Measurements from ENCODE around the gene FKBP15.
"Not testable (repeated sequence)": the region's sequence is repeated elsewhere in the genome, so short reads cannot be mapped to it uniquely, and the experiment has no call there.

Gene FKBP15

GRCh38 chr9:113148372-113148705 lies 72.7 kb downstream of the FKBP15 start:
- no peak for DNase-seq

- no peak for DNase-seq
Measured at GRCh38 chr9:113143432-113144227, 77.4 kb downstream of the FKBP15 start.

GRCh38 chr9:113140896-113141295 lies 80.2 kb downstream of the FKBP15 start:
- DNase-seq = not testable (repeated sequence)

GRCh38 chr9:113139953-113140352 lies 81.1 kb downstream of the FKBP15 start:
- no peak for DNase-seq

DNA sequence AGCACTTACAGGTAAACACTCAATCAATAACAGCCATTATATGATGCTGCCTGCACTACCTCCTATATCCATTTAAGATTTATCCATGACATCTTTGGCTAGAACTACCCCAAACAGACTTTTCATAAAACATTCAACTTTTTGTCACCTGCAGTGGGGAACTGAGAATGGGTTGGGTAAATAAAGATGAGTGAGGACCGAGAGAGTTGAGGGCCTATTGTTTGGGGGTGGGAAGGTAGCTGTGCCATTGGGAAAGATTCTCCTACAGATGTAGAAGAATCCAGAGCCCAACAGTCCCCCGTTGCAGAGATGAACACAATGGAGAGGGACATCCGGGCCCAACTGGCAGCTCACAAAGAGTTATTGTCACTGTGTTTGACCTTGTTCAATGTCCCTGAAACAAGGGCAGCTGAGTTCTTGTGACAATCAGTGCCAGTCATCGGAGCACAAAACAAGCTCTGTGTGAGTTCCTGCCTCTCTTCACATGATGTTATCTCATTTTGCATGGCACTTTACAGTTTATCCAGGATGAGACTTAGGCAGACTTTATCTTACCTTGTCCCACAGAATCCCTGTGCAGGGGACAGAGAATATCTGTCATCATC lies 81.8 kb downstream of the FKBP15 start:
- DNase-seq = no peak

DNA sequence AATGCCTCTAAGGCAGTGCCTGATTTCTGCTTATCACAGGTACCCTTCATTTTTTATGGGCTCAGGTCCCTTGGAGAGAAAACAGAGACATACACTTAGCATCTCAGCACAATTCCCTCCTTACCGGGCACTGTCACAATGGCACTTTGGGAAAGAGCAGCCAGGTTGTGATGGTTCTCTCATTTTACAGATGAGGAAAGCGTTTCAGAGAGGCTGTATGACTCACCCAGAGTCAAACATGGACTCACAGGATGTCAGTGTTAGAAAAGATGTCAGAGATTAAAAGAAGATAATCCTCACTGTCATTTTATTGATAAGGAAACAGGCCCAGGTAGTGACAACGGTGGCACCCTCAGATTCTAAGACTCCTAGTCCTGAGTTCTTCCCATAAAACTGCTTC lies 82.3 kb downstream of the FKBP15 start:
- DNase-seq = no peak

GRCh38 chr9:113137196-113138168 lies 83.6 kb downstream of the FKBP15 start:
- DNase-seq = no peak

GRCh38 chr9:113131689-113132151 lies 89.4 kb downstream of the FKBP15 start:
- DNase-seq = no peak

GRCh38 chr9:113129884-113130283 lies 91.2 kb downstream of the FKBP15 start:
- DNase-seq = no peak

DNA sequence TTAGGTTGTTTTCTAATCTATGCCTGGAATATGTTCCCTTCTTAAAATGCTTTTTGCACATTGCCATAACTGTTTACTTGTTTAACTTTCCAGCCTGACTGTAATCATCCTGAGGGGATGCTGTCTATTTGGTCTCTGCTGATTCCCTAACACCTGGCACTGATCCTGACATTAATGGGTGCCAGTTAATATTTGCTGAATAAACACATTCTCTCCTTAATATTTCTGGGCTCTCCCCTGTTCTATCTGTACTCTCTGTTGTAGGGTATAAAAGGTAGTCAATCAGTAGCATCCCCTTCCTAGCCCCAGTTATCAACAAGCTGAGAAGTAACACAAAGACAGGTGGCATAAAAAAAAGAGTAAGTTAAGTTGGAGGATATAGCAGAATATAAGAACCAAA lies 91.6 kb downstream of the FKBP15 start:
- DNase-seq = no peak

- DNase-seq = no peak
Measured at GRCh38 chr9:113125386-113126035, 95.6 kb downstream of the FKBP15 start.

DNA sequence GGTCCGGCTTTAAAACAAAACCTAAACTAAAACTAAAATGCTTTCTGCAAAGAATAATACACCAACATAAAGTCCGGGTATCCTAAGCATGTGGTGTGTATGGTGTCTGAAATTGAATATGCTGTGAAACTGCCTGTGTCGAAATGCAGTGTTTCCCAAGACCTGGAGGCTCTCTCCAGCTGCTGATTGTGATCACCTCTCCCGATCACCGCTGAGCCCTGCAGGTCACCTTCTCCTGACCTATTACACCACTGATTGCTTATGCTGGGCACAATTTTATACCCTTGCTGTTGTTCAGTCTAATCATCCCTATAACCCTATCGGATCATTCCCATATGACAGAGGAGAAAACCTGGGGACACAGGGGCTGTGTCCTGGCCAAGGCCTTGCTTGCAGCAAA lies 102.2 kb downstream of the FKBP15 start:
- not testable (repeated sequence) for DNase-seq

Data from GDM1 (cell line).